Measurements from ENCODE around the gene SIRPB2.

Gene SIRPB2

DNA sequence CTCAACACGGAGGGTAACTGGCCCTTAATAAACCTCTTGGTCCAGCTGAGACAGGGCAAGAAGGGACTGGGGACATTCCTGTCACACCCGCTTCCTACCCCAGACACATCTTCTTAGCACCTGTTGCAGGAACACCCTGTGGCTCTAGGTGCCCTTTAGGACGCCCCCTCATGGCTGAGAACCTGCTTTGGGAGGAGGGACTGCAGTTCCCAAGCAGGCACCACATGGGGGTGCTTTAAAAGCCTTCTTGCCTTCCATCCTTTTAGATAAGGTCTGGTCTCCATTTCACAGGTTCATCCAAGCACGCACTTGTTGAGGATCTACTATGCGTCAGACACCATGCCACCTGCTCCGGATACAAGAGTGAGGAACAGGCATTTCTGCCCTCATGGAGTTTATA, 51.2 kb downstream of the SIRPB2 start:
- DNase-seq (ENCODE audit: low spot score) = no peak

GRCh38 chr20:1438361-1438760, 52.9 kb downstream of the SIRPB2 start:
- DNase-seq (ENCODE audit: low spot score) = no peak

- DNase-seq (ENCODE audit: low spot score) = peak; percentile 75
Measured at GRCh38 chr20:1437235-1437904, 53.9 kb downstream of the SIRPB2 start.

DNA sequence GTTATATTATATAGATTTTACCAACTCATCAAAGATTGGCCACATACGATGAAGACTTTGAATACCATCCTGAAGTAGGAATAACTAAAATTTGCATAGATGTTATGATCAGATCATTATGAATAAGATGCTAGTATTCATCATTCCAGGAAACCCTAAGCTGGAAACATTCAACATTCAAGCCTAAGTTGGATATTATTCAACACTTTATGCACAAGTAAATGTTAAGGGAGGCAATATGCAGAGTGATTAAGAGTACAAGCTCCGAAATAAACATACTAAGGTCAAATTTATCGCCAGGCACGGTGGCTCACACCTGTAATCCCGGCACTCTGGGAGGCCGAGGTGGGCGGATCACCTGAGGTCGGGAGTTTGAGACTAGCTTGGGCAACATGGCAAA, 55.0 kb downstream of the SIRPB2 start:
- no peak for DNase-seq (ENCODE audit: low spot score)

- DNase-seq (ENCODE audit: low spot score) = no peak
Measured at GRCh38 chr20:1435337-1435699, 55.9 kb downstream of the SIRPB2 start.

GRCh38 chr20:1434571-1435336, 56.5 kb downstream of the SIRPB2 start:
- no peak for DNase-seq (ENCODE audit: low spot score)

DNA sequence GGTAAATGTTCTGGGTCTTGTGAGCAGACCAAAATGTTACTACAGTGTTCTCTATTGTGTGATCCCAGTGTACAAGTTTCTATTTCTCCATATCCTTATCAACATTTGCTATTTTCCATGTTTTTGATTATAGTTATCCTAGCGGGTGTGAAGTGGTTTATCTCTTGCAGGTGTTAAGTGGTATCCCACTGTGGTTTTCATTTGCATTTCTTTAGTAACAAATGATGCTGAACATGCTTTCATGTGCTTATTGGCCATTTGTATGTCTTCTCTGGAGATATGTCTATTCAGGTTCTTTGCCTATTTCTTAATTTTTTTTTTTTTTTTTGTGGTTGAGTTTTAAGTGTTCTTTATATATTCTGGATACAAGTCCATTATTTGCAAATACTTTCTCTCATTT, 60.1 kb downstream of the SIRPB2 start:
- no peak for DNase-seq (ENCODE audit: low spot score)

DNA sequence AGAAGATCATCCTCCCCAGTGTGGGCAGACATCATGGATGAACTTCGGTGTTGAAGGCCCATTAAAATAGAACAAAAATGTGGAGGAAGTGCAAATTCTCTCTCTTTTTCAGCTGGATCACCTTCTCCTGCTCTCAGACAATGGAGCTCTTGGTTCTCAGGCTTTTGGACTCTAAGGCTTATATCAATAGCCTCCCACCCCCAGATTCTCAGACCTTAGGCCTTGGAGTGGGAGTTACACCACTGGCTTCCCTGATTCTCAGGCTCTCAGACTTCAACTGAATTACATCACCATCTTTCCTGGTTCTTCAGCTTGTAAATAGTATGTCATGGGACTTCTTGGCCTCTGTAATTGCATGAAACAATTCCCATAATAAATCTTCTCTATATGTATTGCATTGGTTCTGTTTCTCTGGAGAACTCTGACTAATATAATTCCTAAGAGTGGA, 61.2 kb downstream of the SIRPB2 start:
- no peak for DNase-seq (ENCODE audit: low spot score)

GRCh38 chr20:1429143-1429728, 62.0 kb downstream of the SIRPB2 start:
- no peak for DNase-seq (ENCODE audit: low spot score)

DNA sequence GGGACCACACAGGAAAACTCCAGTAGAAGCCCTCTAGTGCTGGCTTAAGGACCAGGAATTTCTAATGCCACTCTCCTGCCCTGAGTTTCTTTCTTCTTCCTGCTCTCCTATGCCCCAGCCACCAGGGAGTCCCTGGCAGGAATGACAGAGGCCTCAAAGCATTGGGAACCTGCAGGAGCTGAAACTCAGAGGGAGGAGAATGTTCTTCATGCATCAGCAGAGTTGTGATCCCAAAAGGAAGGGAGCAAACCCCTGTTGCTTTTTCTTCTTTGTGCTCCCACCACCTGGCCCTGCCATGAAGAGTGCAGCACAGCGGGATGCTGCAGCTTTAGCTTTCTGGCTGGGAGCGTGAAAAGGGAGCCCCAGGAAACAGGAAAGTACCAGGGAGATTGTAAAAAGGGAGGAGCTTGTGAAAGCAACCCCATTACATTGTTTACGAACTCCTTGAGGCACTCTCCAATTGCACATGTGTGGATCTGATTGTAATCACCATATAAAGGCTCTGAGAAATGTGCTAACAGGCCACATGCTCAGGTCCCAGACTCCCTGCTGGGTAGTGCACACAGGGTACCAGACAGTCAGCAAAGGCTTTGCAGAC, 63.7 kb downstream of the SIRPB2 start:
- peak; percentile 56 for DNase-seq (ENCODE audit: low spot score)

- DNase-seq (ENCODE audit: low spot score) = no peak
Measured at GRCh38 chr20:1426231-1426849, 64.9 kb downstream of the SIRPB2 start.

Measured in ecto neural progenitor cell (in vitro differentiated cells).